LNCaP clone FGC (cell line): Measurements from ENCODE around the gene ELK3.

Experiments used
- DNase-seq: peaks from one replicate; pipeline ENCODE4 v3.0.0-alpha.2; 2011; ENCODE audit warnings: low read depth
- H3K4me3 ChIP-seq: 2 replicates; pipeline ENCODE4 v1.5.1; 2011; ENCODE audit warnings: mild to moderate bottlenecking, low read depth, low read length, control low read depth
- CTCF ChIP-seq: IDR thresholded peaks from 2 replicates; pipeline ENCODE4 v1.5.1; 2012; ENCODE audit warnings: mild to moderate bottlenecking; ENCODE audit not compliant: control insufficient read depth, insufficient read depth; ENCODE audit errors: extremely low read depth

The ELK3 gene

DNA sequence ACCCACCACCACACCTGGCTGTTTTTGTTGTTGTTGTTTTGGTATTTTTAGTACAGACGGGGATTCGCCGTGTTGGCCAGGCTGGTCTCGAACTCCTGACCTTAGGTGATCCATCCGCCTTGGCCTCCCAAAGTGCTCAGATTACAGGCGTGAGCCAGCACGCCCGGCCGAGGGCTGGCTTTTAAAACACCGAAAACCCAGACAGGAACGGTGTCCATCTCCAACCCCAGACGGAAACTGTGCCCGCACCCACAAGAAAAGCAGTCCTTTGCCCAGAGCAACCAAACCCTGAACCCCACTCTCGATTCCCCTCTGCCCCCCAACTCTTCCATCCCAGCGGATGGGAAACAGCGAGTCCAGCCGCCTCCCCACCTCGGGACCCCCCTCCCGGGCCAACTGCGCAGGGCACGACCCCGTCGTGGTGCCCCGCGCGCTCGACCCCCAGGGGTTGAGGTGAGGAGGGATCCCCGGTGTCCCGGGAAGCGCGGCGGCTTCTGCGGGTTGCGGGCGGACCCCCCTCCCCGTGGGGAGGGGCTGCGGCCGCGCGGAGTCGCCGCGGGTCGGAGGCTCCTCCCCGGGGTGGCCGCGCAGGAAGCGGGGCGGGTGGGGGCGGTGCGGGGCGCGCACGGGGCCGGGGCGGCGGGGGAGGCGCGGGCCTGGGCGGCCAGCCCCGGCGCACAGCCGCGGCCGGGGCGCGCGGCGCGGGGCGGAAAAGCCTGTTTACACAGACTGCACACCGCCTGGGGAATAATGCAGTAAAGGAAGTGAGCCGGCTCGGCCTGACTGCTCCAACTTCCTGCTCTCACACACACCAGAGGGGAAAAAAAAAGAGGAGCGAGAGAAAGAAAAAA lies at the start of gene ELK3:
Gene ELK3 (plus strand): TSS at position 651 of the 851 bp plus-strand sequence.
- peak within 1 kb of the TSS; percentile 83 for H3K4me3 ChIP-seq
- TF ChIP-seq CTCF: no peak
- peak; percentile 28 for DNase-seq

- DNase-seq: no peak
- no peak overlapping the region for H3K4me3 ChIP-seq
- no peak for TF ChIP-seq CTCF
Measured at GRCh38 chr12:96146747-96147146, 47.4 kb upstream of the ELK3 start.

GRCh38 chr12:96150442-96150841 lies 43.7 kb upstream of the ELK3 start:
- H3K4me3 ChIP-seq: no peak overlapping the region
- DNase-seq: no peak
- TF ChIP-seq CTCF: no peak

GRCh38 chr12:96152164-96152563 lies 42.0 kb upstream of the ELK3 start:
- DNase-seq: no peak
- no peak for TF ChIP-seq CTCF

DNA sequence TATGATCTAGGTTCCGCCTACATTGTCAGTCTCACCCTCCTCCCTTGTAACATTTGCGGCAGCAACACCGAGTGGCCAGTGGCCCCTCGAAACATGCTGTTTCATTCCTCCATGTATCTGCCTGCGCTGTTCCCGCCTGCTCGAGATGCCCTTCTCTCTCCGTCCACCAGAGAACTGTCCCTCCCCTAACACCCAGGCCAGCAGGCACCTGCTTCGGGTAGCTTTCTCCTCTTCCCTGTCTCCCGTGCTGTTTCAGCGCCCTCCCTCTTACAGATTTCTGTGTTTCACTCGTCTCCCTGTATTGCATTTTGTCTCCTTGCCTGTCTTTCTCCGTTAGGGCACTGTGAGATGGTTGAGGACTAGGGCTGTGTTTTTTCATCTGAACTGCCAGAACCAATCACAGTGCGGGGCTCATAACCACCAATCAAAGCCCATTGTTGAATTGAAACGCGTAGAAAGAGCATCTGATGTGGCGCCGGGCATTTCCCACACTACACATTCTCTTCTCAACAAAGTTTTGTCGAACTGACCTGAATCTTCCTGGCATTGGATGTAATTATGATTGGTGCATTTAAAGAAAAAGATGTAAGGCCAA lies 40.9 kb upstream of the ELK3 start:
- no peak overlapping the region for H3K4me3 ChIP-seq
- no peak for TF ChIP-seq CTCF
- DNase-seq: no peak

More at GRCh38 chr12:96152164-96152563, 42.0 kb upstream of the ELK3 start:
- H3K4me3 ChIP-seq: no peak overlapping the region

DNA sequence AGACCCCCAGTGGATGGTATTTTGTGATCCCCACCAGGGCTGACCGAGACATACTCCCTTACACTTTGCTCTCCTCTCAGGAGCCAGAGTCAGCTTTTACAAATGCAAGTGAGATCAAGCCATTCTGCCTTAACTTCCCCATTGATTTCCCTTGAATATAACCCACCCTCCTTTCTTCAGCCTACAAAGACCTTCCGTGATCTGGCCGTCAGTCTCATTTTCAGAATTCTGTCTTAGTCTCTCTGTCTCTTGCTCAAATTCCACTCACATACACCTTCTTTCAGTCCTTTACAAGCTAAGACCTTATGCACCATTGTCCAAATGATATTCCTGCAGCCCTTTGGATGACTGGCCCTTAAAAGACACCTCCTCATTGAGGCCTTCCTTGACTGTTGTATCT lies 39.0 kb upstream of the ELK3 start:
- no peak for TF ChIP-seq CTCF
- no peak for DNase-seq
- no peak overlapping the region for H3K4me3 ChIP-seq

DNA sequence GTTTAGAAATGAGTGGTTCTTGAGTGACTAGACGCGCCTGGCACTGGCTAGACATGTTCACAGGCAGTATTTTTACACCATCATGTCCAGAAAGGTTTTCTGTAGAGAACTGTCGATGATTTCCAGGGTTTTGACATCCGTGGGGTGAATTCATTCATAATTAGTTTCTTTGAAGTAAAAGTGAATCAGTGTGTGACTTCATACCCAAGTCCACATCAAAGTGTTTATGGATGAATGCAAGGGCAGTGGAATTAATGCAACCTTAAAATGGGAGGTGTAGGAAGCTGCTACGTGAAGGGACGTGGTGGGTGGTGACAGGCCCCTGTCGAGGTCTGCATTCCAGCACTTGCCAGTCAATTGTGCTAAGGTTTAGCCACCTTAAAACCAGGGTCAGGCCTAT lies 38.4 kb upstream of the ELK3 start:
- DNase-seq: no peak
- TF ChIP-seq CTCF: no peak
- H3K4me3 ChIP-seq: no peak overlapping the region
